ENCODE measurements around the gene STRA8.

STRA8 gene

DNA sequence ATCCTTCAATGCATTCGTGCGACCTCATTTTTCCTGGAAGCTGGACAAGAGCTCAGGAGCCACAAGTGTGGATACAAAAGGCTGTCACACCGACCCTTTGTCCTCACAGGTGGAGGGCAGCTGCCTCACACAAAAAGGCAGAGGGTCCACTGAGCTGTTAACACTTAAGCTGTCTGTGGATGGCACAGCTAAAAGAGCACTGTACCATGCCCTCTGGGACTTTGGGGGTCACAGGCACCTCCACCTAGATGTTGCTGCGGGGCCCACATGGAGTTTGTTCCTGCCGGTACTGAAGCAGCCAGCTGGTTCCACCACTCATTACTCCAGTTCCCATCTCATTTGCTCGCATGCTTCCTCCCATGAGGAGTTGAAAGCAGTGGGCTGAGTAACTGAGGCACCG is 57.0 kb downstream of the STRA8 start:
- no peak for FAIRE-seq

DNA sequence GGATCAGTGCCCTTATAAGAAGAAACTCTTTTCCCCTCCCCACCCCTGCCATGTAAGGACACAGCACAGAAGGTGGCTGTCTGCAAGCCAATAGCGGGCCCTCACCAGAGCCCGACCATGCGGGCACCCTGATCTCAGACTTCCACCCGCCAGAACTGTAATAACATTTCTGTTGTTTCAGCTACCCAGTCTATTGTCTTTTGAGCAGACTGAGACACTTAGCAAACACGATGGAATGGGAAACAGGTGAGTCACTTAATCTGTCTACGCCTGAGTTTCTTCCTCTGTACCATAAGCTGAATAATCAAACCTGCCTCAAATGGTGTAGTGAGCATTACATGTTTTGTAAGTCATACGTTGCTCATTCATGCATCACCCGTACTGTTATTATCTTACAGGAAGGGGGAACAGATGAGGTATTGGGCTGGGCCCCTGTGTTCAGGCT is 58.2 kb downstream of the STRA8 start:
- DNase-seq (ENCODE audit: extremely low spot score, insufficient read length, low read depth) (no peak), FAIRE-seq (no peak)

More for the DNA sequence above, 57.0 kb downstream of the STRA8 start:
- DNase-seq (ENCODE audit: extremely low spot score, insufficient read length, low read depth), result no peak

DNA sequence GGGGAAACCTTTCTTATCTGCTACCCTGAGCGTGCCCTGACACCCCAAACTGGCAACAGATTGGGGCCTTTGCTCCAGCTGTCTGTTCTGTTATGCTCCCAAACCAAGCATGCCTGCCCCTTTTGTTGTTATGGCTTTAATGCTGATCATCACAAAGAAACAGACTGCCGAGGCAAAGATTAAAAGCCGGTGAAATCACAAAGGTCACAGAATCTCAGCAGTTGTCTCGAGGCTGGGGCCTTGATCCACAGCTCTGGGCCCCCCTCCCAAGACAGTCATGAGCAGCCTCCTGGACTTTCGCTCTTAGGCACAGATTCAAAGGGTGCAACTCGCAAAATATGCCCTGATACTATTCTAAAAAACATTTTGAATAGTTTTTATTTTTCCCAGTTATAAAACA is 65.6 kb downstream of the STRA8 start:
- DNase-seq (ENCODE audit: extremely low spot score, insufficient read length, low read depth), result no peak
- FAIRE-seq, result no peak

DNA sequence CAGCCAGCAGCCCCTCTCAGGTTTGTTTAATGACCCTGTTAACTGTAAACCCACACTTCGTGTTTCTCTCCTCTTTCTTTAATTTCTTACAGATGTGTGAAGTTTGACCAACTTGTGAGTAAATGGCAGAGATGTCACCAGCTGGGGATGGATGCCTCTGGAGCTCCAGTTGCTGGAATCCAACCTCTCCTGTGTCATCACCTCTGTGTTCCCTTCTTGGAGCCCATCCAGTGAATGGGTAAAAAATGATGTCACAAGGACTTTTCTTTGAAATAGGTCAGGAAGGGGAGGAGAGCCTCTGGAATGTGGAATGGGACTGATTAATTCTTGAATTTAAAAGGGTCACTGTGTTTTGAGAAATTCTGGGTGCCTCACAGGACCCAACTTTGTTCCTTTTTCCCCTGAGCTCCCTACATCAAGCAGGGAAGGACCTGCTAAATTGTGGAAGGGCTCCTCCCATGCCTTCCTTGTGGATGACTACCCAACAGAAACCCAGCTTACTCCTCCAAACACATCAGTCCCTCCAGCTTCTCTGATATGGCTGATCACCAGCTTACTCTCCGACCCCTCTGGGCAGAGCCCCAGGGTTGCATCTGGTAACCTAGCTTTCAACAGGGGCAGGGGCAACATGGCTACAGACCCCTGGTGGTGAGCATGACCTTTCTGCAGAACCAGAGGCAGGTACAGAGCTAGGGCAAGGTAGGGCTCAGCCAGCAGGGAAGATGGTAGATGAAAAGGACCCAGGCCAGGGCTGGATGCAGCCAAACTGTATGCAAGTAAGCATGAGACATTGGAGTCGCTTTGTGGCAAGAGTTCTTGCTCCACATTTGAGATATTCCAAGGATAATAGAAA is 67.5 kb downstream of the STRA8 start:
- no peak for DNase-seq (ENCODE audit: extremely low spot score, insufficient read length, low read depth)
- FAIRE-seq, result no peak
